ENCODE measurements around the gene NAB1.

GRCh38 chr2:190599546-190600220 lies 49.2 kb upstream of the NAB1 start:
- TF ChIP-seq CTCF (IDR thresholded peaks at IDR 0.05) (no peak), EZH2 (IDR thresholded peaks at IDR 0.05) (no peak), EZH2phosphoT487 (IDR thresholded peaks at IDR 0.05) (no peak)
